22Rv1 (cell line): ENCODE results near the gene TDO2.

Experiments used
- ZFX ChIP-seq: fragments of 450-650 bp; IDR thresholded peaks from 2 replicates; pipeline ENCODE4 v1.6.1; 2017; ENCODE audit warnings: antibody characterized with exemption, borderline replicate concordance
- TF ChIP-seq, protein P1 (sequence below): fragments of 450-650 bp; IDR thresholded peaks from 2 replicates; pipeline ENCODE4 v1.5.1; 2017; ENCODE audit warnings: mild to moderate bottlenecking

DNA sequence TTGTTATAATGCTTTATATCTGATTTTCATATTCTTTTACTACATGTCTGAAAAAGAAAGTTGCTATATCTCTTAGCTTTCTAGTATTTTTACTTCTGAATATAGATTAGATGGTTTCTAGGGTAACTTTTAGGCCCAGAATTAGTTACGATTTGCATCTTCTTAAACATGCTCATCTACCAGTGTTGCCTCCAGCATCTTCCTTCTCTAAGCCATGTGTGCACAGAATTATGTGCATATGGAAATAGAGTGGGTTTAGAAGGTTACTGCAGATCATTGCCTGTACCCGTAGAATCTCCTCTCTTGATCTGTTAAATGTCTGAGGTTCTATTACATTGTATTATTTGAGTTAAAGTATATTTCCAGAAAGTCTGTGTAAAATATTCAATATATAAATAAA is 2.5 kb upstream of the TDO2 start:
- TF ChIP-seq, protein P1, sequence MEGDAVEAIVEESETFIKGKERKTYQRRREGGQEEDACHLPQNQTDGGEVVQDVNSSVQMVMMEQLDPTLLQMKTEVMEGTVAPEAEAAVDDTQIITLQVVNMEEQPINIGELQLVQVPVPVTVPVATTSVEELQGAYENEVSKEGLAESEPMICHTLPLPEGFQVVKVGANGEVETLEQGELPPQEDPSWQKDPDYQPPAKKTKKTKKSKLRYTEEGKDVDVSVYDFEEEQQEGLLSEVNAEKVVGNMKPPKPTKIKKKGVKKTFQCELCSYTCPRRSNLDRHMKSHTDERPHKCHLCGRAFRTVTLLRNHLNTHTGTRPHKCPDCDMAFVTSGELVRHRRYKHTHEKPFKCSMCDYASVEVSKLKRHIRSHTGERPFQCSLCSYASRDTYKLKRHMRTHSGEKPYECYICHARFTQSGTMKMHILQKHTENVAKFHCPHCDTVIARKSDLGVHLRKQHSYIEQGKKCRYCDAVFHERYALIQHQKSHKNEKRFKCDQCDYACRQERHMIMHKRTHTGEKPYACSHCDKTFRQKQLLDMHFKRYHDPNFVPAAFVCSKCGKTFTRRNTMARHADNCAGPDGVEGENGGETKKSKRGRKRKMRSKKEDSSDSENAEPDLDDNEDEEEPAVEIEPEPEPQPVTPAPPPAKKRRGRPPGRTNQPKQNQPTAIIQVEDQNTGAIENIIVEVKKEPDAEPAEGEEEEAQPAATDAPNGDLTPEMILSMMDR, result no peak
- TF ChIP-seq ZFX, result no peak
